ENCODE results near the gene PTPRA. TPM values are rescaled to one million over a fixed set of nuclear protein-coding genes. Genes with fewer than 3 reads are reported as not detected.

Gene PTPRA
- total RNA-seq, 1 donor from 2014 or later: 63.3 TPM

DNA sequence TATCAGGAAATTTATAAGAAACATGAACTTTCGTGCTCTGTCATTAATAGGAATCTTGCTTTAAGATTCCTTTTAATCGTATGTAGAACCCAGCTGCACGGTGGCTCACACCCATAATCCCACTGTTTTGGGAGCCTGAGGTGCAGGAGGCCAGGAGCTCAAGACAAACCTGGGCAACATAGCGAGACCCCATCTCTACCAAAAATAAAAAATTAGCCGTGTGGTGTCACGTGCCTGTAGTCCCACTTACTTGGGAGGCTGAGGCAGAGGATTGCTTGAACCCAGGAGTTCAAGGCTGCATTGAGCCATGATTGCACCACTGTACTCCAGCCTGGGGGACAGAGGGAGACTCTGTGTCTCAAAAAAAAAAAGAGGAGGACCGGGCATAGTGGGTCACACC, 7.4 kb downstream of the PTPRA start:
- Histone ChIP-seq H3K27ac (no peak overlapping the region), H3K27me3 (ENCODE audit: low read depth) (no peaks in the 10 kb centered on the region), H3K36me3 (no peaks in the 10 kb centered on the region), H3K4me1 (peaks cover 21% of the 10 kb centered on the region), H3K9me3 (no peaks in the 10 kb centered on the region), H3K4me3 (no peak overlapping the region)
- TF ChIP-seq, protein P1, sequence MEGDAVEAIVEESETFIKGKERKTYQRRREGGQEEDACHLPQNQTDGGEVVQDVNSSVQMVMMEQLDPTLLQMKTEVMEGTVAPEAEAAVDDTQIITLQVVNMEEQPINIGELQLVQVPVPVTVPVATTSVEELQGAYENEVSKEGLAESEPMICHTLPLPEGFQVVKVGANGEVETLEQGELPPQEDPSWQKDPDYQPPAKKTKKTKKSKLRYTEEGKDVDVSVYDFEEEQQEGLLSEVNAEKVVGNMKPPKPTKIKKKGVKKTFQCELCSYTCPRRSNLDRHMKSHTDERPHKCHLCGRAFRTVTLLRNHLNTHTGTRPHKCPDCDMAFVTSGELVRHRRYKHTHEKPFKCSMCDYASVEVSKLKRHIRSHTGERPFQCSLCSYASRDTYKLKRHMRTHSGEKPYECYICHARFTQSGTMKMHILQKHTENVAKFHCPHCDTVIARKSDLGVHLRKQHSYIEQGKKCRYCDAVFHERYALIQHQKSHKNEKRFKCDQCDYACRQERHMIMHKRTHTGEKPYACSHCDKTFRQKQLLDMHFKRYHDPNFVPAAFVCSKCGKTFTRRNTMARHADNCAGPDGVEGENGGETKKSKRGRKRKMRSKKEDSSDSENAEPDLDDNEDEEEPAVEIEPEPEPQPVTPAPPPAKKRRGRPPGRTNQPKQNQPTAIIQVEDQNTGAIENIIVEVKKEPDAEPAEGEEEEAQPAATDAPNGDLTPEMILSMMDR (IDR thresholded peaks at IDR 0.05): no peak
- intact Hi-C loops (cut with DNase I): no loop called here
- DNase-seq (no peak), ATAC-seq (no peak)

DNA sequence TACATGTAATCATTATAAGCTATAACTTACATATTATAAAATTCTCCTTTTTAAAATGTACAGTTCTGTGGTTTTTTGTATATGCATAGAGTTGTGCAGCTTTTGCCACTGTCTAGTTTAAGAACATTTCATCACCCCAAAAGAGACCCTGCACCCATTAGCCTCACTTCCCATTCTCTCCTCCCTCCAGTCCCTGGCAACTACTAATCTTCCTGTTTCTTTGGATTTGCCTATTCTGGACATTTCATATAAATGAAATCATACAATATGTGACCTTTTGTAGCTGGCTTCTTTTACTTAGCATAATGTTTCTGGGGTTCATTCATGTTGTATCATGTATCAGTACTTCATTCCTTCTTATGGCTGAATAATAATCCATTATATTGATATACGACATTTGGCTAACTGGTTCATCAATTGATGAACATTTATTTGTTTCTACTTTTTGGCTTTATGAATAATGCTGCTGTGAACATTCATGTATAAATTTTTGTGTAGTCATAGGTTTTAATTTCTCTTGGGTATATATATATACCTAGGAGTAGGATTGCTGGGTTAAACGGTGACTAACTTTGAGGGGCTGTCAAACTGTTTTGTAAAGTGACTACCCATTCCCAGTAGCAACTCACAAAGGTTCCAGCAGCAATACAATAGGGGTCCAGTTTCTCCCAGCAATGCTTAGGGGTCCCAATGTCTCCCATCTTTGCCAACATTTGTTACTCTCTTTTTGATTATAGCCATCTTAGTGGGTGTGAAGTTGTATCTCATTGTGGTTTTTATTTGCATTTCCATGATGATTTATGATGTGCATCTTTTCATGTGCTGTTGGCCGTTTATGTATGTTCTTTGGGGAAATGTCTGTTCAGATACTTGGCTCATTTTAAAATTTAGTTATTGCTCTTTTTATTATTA, 10.7 kb downstream of the PTPRA start:
- intact Hi-C loops (cut with DNase I): no loop called here
- Histone ChIP-seq H3K4me1 (peaks cover 17% of the 10 kb centered on the region), H3K9me3 (no peaks in the 10 kb centered on the region), H3K27ac (no peak overlapping the region), H3K36me3 (no peaks in the 10 kb centered on the region), H3K4me3 (no peak overlapping the region), H3K27me3 (ENCODE audit: low read depth) (no peaks in the 10 kb centered on the region)
- TF ChIP-seq, protein P1 (IDR thresholded peaks at IDR 0.05): no peak
- no peak for DNase-seq
- no peak for ATAC-seq

DNA sequence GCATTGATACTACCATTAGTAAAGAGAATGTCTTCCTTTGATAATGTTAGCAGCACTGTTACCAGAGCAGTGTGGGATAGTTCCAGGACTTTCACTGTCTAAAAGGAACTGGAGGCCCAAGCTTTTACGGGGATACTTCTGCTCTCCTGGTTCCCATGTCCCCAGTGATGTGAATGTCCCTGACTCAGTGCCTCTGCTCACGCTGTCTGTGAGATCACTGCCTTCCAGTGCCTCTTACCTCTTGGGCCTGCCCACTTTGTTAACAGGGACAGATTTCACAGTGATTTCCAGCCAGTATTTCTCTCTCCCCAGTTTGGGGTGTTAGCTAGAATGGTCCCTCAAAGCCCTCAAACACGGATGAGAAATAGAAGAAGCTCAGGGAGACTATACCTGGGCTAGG, 14.4 kb downstream of the PTPRA start:
- H3K27ac ChIP-seq: no peak overlapping the region
- no peak overlapping the region for H3K4me3 ChIP-seq
- no peaks in the 10 kb centered on the region for H3K9me3 ChIP-seq
- no peaks in the 10 kb centered on the region for H3K36me3 ChIP-seq
- DNase-seq (no peak), ATAC-seq (no peak)
- intact Hi-C loops (cut with DNase I): no loop called here
- TF ChIP-seq, protein P1 (IDR thresholded peaks at IDR 0.05): no peak
- H3K4me1 ChIP-seq: peaks cover 16% of the 10 kb centered on the region
- no peaks in the 10 kb centered on the region for H3K27me3 ChIP-seq (ENCODE audit: low read depth)

DNA sequence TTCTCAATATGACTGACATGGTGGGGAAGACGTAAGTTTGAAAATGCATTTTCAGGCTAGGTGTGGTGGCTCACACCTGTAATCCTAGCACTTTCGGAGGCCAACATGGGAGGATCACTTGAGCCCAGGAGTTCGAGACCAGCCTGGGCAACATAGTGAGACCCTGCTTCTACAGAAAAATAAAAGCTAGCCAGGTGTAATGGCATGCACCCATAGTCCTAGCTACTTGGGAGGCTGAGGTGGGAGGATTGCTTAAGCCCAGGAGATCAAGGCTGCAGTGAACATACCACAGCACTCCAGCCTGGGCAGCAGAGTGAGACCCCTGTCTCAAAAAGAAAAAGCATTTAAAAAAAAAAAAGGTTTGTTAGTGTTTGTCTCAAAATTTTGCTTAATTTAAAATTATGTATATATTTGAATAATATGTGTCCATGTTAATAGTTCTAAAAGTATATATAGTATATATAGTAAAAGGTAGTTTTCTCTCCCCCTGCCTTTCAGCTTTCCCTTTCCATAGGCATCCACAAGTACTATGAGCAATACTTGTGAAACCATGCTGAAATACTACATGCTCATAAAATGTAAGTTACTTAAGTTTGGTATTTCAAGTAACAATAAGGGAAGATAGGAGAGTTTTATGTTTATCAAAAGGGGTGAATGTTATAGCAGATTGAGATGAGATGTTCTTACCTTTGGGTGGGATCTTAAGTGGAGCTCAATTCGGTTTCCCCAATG, 15.1 kb downstream of the PTPRA start:
- no peak overlapping the region for H3K4me3 ChIP-seq
- no peaks in the 10 kb centered on the region for H3K36me3 ChIP-seq
- DNase-seq (no peak), ATAC-seq (no peak)
- intact Hi-C loops (cut with DNase I): no loop called here
- H3K27me3 ChIP-seq (ENCODE audit: low read depth): no peaks in the 10 kb centered on the region
- TF ChIP-seq, protein P1 (IDR thresholded peaks at IDR 0.05): no peak
- H3K9me3 ChIP-seq: no peaks in the 10 kb centered on the region
- no peak overlapping the region for H3K27ac ChIP-seq
- H3K4me1 ChIP-seq: peaks cover 16% of the 10 kb centered on the region

DNA sequence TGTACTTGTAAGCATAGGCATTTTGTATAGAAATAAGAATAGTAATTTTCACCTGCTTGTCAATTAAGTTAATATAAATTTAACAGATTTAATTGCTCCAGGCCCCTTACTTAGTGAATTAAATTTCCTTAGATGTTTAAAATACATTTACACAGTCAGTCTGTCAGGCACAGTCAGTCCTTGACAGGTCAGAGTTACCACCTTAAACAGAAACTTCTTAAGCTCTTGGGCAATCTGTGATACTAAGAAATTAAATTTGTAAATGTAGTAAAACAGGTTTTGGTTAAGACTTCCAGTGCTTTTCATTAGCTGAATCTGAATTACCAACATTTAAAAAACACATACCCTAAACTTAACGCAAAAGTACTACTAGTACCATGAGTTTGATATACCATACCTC, 15.9 kb downstream of the PTPRA start:
- ATAC-seq: peak in 1 of 2 donors; percentile 47
- H3K27ac ChIP-seq: no peak overlapping the region
- H3K4me3 ChIP-seq: no peak overlapping the region
- H3K4me1 ChIP-seq: peaks cover 16% of the 10 kb centered on the region
- H3K36me3 ChIP-seq: no peaks in the 10 kb centered on the region
- DNase-seq: no peak
- intact Hi-C loops (cut with DNase I): no loop called here
- H3K9me3 ChIP-seq: no peaks in the 10 kb centered on the region
- TF ChIP-seq, protein P1 (IDR thresholded peaks at IDR 0.05): no peak
- no peaks in the 10 kb centered on the region for H3K27me3 ChIP-seq (ENCODE audit: low read depth)

Measured in lower lobe of right lung (tissue), 2 donors.